HPDE6-E6E7 (cell line): Measurements from ENCODE around the gene FBXO8.

ENCODE experiments used
- DNase-seq: peaks from one replicate; pipeline ENCODE4 v3.0.0; 2011; ENCODE audit warnings: missing footprints; ENCODE audit errors: extremely low spot score

Gene FBXO8

DNA sequence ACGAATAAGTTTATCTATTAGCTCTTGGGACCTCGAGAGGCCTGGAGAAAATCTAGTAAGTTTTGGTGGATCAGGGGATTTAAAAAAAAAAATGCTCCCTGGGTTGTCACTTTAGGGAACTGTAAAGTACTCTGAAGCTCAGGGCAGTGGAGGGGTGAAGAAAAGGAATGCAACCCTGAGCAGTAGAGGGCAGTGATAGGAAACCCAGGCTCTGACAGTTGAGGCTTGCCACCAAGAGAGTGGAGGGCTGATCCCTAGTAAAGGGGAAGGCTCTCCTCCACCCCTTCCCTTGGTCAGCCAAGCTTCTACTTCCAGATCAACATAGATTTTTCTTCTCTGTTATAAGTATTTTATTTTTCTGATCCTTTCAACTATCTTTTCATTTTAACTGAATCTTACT, 73.1 kb downstream of the FBXO8 start:
- DNase-seq, result no peak

GRCh38 chr4:174209341-174209740, 74.1 kb downstream of the FBXO8 start:
- no peak for DNase-seq

DNA sequence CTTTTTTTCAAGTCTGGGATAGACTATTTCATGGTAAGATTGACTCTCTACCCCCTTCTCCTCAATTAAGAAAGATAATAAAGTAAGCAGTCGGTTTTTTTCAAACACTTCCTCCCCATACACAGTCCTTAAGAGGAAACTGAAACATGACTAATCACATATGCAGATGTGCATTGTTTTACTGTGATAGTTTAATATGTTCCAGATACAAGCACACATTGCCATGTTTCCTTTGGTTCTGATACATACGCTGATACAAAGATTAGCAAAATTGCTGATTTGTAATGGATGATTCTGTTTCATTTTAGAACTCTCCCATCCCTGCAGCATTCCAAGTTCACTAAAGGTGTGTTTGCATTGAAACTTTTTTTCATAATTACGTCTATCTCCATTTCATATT, 76.1 kb downstream of the FBXO8 start:
- DNase-seq, result no peak

- DNase-seq, result no peak
These were observed 79.2 kb downstream of the FBXO8 start for GRCh38 chr4:174204164-174204831.

- DNase-seq, result no peak
These were observed 81.6 kb downstream of the FBXO8 start for GRCh38 chr4:174201871-174202270.

GRCh38 chr4:174199735-174200134, 83.7 kb downstream of the FBXO8 start:
- DNase-seq, result no peak

DNA sequence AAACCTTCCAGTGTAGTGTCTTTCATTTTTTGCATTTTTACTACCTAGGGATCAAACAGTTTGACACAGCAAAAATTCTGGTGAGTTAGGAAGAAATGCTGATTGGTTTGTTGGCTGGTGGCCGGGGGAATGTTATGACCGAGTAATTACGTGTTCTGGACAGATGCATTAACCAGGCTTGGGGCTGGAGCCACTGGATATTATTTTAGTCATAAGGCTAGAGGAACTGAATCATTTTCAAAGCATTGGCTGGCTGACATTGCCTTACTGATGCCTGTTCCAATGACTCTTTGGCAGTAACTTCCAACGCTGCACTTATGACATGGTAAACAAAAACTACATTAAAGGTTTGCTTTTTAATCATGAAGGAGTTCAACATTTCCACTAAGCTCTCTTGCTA, 84.6 kb downstream of the FBXO8 start:
- peak; percentile 29 for DNase-seq

- DNase-seq, result no peak
These were observed 85.1 kb downstream of the FBXO8 start for GRCh38 chr4:174198396-174198795.

- DNase-seq, result no peak
These were observed 89.8 kb downstream of the FBXO8 start for GRCh38 chr4:174193438-174194374.

- no peak for DNase-seq
These were observed 90.5 kb downstream of the FBXO8 start for GRCh38 chr4:174192943-174193342.

DNA sequence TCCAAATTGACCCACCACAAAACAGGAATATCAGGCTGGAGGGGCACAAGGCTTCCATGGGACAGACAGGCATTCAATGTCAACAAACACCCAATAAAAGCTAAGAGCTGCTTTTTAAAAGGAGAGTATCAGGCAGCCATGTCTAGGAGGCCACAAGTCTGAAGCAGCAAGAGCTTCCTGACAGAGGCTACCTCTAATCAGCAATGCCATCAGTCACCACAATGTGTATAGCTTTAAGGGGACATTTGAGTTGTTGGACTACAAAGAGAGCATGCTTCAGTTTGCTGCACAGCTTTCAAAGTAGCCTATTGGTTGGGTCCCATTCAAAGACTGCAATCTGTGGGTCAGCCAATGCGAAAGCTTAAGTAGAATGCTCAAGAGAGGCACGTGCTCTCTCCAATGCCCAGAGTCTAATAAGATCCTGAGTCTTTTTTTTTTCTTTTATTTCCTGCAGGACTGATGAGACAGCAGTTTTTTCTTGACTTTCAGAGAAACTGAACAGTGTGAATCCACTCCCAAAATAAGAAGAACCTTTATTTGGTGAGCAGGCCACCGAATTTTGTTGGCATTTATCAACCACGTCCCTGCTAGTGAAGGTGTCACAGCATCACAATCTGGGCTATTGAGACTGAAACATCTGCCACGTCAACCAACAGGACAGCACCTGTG, 92.5 kb downstream of the FBXO8 start:
- DNase-seq, result no peak

DNA sequence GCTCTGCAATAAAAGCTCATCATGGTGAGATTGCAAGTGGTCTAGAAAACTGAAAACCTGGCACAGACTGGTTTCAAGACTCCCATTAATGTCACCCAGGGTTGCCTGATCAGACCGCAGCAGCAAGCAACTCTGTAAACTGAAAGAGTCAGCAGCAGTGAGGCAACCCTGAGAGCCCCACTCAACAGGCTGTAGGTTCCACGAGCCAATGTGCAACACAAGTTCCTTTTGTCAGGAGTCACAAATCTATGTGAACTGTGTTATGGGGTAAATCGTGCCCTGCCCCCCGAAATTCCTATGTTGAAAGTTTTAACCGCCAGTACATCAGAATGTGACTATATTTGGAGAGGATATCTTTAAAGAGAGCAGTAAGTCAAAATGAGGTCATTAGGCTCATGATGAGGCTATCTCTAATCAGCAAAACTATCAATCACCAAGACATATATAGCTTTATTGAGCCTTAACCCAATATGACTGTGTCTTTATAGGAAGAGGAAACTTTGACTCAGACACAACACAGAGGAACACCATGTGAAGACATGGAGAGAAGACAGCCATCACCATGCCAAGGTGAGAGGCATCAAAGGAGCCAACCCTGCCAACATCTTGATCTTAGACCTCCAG, 94.0 kb downstream of the FBXO8 start:
- no peak for DNase-seq
